Cardiac muscle cell (in vitro differentiated cells and primary cell): ENCODE data around the gene MEI4. TPM values are rescaled to one million over a fixed set of nuclear protein-coding genes. Genes with fewer than 3 reads are reported as not detected.
A peak's percentile ranks its signal among the peaks of the same experiment; 100 is the strongest.
"Not testable (repeated sequence)": the region's sequence is repeated elsewhere in the genome, so short reads cannot be mapped to it uniquely, and the experiment has no call there.

Source experiments
- DNase-seq, 2 donors: peaks; one replicate each; pipeline versions ENCODE4 v3.0.0 to v3.0.0-alpha.2; 2010 to 2017; ENCODE audit warnings: low read depth in 1 of 2, low spot score in 1 of 2
- H3K27ac ChIP-seq: fragments of 200-600 bp; sonication (generic); 2 replicates; pipeline ENCODE4 v1.5.1; 2016
- H3K27me3 ChIP-seq: fragments of 200-600 bp; sonication (generic); 2 replicates; pipeline ENCODE4 v1.6.0; 2016; ENCODE audit warnings: control low read depth
- H3K36me3 ChIP-seq: fragments of 200-600 bp; sonication (generic); 2 replicates; pipeline ENCODE4 v1.5.1; 2016; ENCODE audit warnings: control low read depth
- H3K4me1 ChIP-seq: fragments of 200-600 bp; sonication (generic); 2 replicates; pipeline ENCODE4 v1.8.1; 2017; ENCODE audit warnings: low read depth, mild to moderate bottlenecking, mixed run types
- H3K4me3 ChIP-seq: fragments of 200-600 bp; sonication (generic); 2 replicates; pipeline ENCODE4 v1.5.1; 2016; ENCODE audit warnings: mild to moderate bottlenecking
- H3K9me3 ChIP-seq: fragments of 200-600 bp; sonication (generic); 2 replicates; pipeline ENCODE4 v1.5.1; 2017; ENCODE audit warnings: low read depth, mild to moderate bottlenecking, control low read depth
- polyA plus RNA-seq: library from polyadenylated mRNA; unstranded; fragments of >200 nt; fragmentation: Nextera tagmentation; extraction: Ambion mirVana; gene quantifications from 2 replicates; pipeline ENCODE4 v1.2.1, GENCODE V29; 2016
- total RNA-seq: library from RNA; depleted of rRNA; stranded (reverse); fragments of >200 nt; gene quantifications from 2 replicates; pipeline ENCODE4 v1.2.3, GENCODE V29; 2016
- TF ChIP-seq, protein P1 (sequence below): IDR thresholded peaks from 2 replicates; pipeline ENCODE4 v1.5.1; 2012; ENCODE audit warnings: low read depth, mild to moderate bottlenecking, low read length

MEI4 gene
- total and polyA plus RNA-seq, 2 experiments from 2014 or later: 0.15 to 0.36 TPM

DNA sequence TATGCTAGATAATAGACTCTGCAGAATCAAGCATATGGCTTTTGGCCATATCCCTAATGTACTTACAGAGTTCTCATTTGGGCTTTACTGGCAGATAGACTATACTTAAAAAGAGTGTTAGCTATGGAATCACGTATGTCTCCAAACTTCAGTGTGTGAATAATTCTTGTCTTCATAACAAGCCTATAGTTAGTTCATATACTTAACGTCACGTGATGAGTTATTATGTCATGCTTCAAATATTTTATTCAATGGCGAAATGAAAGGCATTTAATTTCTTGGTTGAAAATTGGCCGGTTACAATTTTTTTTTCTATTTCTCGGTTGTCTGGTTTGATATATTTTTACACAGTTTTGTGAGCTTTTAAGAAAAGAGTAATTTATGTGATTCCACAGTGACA lies 62.7 kb downstream of the MEI4 start:
- no peaks in the 10 kb centered on the region for H3K9me3 ChIP-seq
- TF ChIP-seq, protein P1, sequence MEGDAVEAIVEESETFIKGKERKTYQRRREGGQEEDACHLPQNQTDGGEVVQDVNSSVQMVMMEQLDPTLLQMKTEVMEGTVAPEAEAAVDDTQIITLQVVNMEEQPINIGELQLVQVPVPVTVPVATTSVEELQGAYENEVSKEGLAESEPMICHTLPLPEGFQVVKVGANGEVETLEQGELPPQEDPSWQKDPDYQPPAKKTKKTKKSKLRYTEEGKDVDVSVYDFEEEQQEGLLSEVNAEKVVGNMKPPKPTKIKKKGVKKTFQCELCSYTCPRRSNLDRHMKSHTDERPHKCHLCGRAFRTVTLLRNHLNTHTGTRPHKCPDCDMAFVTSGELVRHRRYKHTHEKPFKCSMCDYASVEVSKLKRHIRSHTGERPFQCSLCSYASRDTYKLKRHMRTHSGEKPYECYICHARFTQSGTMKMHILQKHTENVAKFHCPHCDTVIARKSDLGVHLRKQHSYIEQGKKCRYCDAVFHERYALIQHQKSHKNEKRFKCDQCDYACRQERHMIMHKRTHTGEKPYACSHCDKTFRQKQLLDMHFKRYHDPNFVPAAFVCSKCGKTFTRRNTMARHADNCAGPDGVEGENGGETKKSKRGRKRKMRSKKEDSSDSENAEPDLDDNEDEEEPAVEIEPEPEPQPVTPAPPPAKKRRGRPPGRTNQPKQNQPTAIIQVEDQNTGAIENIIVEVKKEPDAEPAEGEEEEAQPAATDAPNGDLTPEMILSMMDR: no peak
- no peaks in the 10 kb centered on the region for H3K27me3 ChIP-seq
- no peak for DNase-seq
- H3K4me1 ChIP-seq: no peaks in the 10 kb centered on the region
- H3K4me3 ChIP-seq: no peak overlapping the region
- no peak overlapping the region for H3K27ac ChIP-seq
- H3K36me3 ChIP-seq: no peaks in the 10 kb centered on the region

DNA sequence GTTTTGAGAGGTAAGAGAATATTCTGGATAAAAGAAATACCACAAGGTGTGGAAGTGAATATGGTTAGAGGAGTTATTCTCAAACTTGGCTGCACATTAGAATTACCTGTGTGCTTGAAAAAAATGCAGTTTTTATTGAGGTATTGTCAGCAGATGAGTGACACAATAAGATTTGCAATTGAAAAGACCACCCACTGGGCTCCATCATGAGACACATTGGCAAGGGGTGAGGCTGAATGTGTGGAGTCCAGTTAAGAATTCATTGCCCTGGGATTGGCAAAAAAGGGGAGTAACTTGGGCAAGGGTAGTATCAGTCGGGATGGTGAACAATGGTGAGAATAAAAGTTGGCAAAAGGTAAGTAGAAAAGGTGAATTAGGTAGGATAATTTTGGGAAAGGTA lies 63.5 kb downstream of the MEI4 start:
- no peaks in the 10 kb centered on the region for H3K9me3 ChIP-seq
- H3K27me3 ChIP-seq: no peaks in the 10 kb centered on the region
- H3K27ac ChIP-seq: no peak overlapping the region
- TF ChIP-seq, protein P1: no peak
- no peak overlapping the region for H3K4me3 ChIP-seq
- H3K36me3 ChIP-seq: no peaks in the 10 kb centered on the region
- DNase-seq: no peak
- H3K4me1 ChIP-seq: no peaks in the 10 kb centered on the region

DNA sequence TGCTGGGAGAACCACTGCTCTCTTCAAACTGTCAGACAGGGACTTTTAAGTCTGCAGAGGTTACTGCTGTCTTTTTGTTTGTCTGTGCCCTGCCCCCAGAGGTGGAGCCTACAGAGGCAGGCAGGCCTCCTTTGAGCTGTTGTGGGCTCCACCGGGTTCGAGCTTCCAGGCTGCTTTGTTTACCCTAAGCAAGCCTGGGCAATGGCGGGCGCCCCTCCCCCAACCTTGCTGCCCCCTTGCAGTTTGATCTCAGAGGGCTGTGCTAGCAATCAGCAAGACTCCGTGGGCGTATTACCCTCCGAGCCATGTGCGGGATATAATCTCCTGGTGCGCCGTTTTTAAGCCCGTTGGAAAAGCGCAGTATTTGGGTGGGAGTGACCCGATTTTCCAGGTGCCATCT lies 83.2 kb downstream of the MEI4 start:
- DNase-seq, H3K27ac ChIP-seq, H3K4me3 ChIP-seq, H3K9me3 ChIP-seq, H3K4me1 ChIP-seq, H3K27me3 ChIP-seq, H3K36me3 ChIP-seq: not testable (repeated sequence)

DNA sequence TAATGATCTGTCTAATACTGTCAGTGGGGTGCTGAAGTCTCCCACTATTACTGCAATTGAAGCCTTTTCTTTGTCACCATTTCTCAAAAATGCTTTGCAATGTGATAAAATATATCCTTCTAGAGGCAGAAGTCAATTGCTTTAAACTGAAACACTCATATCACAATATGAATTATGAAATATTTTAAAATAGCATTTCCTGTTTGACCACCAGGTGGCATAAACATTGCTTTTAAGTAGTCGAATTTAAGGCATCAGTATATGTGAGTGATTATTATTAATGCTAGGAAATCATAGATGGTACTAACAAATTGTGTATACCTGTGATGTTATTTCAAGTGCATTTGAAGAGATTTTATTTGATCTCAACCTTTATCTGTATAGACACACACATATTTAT lies 87.5 kb downstream of the MEI4 start:
- H3K36me3 ChIP-seq: no peaks in the 10 kb centered on the region
- TF ChIP-seq, protein P1: peak; percentile 24
- peak in 1 of 2 donors; percentile 8 for DNase-seq
- H3K4me3 ChIP-seq: no peak overlapping the region
- no peaks in the 10 kb centered on the region for H3K4me1 ChIP-seq
- H3K27ac ChIP-seq: no peak overlapping the region
- no peaks in the 10 kb centered on the region for H3K9me3 ChIP-seq
- no peaks in the 10 kb centered on the region for H3K27me3 ChIP-seq

DNA sequence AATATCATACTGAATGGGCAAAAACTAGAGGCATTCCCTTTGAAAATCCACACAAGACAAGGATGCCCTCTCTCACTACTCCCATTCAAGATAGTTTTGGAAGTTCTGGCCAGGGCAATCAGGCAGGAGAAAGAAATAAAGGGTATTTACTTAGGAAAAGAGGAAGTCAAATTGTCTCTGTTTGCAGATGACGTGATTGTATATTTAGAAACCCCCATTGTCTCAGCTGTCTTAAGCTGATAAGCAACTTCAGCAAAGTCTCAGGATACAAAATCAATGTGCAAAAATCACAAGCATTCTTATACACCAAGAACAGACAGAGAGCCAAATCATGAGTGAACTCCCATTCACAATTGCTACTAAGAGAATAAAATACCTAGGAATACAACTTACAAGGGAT lies 99.3 kb downstream of the MEI4 start:
- H3K4me3 ChIP-seq, H3K36me3 ChIP-seq, H3K27ac ChIP-seq, H3K27me3 ChIP-seq, H3K4me1 ChIP-seq, H3K9me3 ChIP-seq, DNase-seq: not testable (repeated sequence)

DNA sequence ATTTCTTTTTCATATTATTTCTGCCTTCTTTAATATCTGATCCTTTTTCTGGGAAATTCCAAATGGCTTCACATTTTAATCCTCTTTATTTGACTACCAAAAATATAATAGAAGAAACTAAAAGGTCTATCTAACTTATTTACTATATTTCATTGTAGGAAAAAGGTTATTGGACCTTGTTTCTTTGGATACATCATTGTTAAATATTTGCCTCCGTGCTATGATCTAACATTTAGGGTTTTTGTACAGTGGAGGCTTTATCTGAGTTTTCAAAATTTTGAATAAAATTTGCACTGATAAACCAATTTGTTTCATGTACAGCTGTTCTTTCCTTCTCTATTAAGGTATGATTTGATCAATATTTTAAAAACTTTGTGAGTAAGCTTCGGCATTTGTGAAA lies 109.5 kb downstream of the MEI4 start:
- Histone ChIP-seq H3K27me3 (no peaks in the 10 kb centered on the region), H3K27ac (no peak overlapping the region), H3K4me1 (peaks cover 4% of the 10 kb centered on the region), H3K4me3 (no peak overlapping the region), H3K36me3 (no peaks in the 10 kb centered on the region), H3K9me3 (no peaks in the 10 kb centered on the region)
- no peak for DNase-seq
- TF ChIP-seq, protein P1: no peak

DNA sequence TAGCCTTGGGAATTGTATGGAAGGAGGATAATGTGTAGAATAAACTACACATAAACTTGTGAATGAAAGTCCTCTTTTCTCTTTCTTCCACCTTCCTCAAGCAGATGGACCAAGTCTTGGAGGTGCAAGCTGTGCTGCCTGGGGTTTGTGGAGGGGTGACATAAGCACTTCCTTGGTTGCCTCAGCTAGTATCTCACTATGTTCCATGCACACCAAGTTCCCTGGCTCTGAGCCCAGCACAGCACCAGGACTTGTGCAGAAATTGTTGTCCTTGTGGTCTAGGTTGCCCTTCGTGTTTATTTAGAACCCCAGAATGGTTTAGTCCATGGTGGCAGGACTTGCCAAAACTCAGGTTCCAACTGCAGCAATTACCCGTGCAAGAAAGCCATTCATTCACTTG lies 110.3 kb downstream of the MEI4 start:
- H3K36me3 ChIP-seq: no peaks in the 10 kb centered on the region
- no peaks in the 10 kb centered on the region for H3K27me3 ChIP-seq
- no peaks in the 10 kb centered on the region for H3K9me3 ChIP-seq
- TF ChIP-seq, protein P1: no peak
- no peak overlapping the region for H3K4me3 ChIP-seq
- peaks cover 4% of the 10 kb centered on the region for H3K4me1 ChIP-seq
- no peak for DNase-seq
- no peak overlapping the region for H3K27ac ChIP-seq
